Activated naive CD8-positive, alpha-beta T cell treated with anti-CD3 and anti-CD28 coated beads for 36 hours (primary cell): ENCODE data around the gene MAST4. TPM values are rescaled to one million over a fixed set of nuclear protein-coding genes. Genes with fewer than 3 reads are reported as not detected.
"Not testable (repeated sequence)": the region's sequence is repeated elsewhere in the genome, so short reads cannot be mapped to it uniquely, and the experiment has no call there.

Experiments used
- DNase-seq: peaks from one replicate; pipeline ENCODE4 v3.0.0; 2021
- H3K27ac Mint-ChIP-seq: one replicate; pipeline ENCODE4 v1.8.0; 2022; ENCODE audit warnings: mild to moderate bottlenecking, moderate library complexity, mixed read lengths
- H3K27me3 Mint-ChIP-seq: one replicate; pipeline ENCODE4 v1.8.0; 2022; ENCODE audit warnings: mild to moderate bottlenecking, mixed read lengths
- H3K36me3 Mint-ChIP-seq: one replicate; pipeline ENCODE4 v1.8.0; 2021; ENCODE audit warnings: mild to moderate bottlenecking, mixed read lengths
- H3K4me1 Mint-ChIP-seq: one replicate; pipeline ENCODE4 v1.8.0; 2021; ENCODE audit warnings: mixed read lengths
- H3K4me3 Mint-ChIP-seq: one replicate; pipeline ENCODE4 v1.8.0; 2022; ENCODE audit warnings: mild to moderate bottlenecking, moderate library complexity, mixed read lengths
- H3K9me3 Mint-ChIP-seq: one replicate; pipeline ENCODE4 v1.8.0; 2022; ENCODE audit warnings: mixed read lengths
- total RNA-seq, 2 experiments: library from RNA; stranded (reverse); gene quantifications; one replicate each; pipeline ENCODE4 v1.2.3, GENCODE V29; 2021

MAST4 gene
- total RNA-seq, 2 experiments from 2014 or later, result 8.9 to 9.8 TPM

GRCh38 chr5:66680804-66681203, 84.6 kb downstream of the MAST4 start:
- H3K9me3 Mint-ChIP-seq, result no peaks in the 10 kb centered on the region
- H3K27ac Mint-ChIP-seq, result no peak overlapping the region
- DNase-seq, result no peak
- no peaks in the 10 kb centered on the region for H3K4me1 Mint-ChIP-seq
- H3K4me3 Mint-ChIP-seq, result no peak overlapping the region
- H3K36me3 Mint-ChIP-seq, result no peaks in the 10 kb centered on the region
- H3K27me3 Mint-ChIP-seq, result peaks cover 3% of the 10 kb centered on the region

DNA sequence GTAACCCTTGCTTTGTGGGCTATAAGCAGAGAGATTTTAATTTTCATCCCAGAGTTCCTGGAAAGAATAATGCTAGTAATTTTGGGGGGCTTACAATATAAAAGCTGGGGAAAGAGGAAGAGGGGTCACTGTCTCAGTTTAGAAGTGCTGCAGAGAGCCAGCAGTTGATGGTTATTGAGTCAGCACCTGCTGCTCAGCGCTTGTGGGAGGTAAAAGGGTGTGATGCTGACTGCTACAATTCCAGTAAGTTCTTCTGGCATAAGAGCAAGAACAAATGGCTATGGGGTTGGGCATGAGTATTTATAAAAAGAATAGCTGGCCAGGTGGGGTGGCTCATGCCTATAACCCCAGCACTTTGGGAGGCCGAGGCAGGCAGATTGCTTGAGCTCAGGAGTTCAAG, 88.5 kb downstream of the MAST4 start:
- H3K4me1 Mint-ChIP-seq, result no peaks in the 10 kb centered on the region
- DNase-seq, result no peak

GRCh38 chr5:66689522-66690220, 93.5 kb downstream of the MAST4 start:
- Mint-ChIP-seq H3K27ac (no peak overlapping the region), H3K9me3 (no peaks in the 10 kb centered on the region), H3K27me3 (no peaks in the 10 kb centered on the region), H3K4me1 (no peaks in the 10 kb centered on the region), H3K4me3 (no peak overlapping the region), H3K36me3 (no peaks in the 10 kb centered on the region)
- no peak for DNase-seq

More for the DNA sequence above, 88.5 kb downstream of the MAST4 start:
- Mint-ChIP-seq H3K9me3 (no peaks in the 10 kb centered on the region), H3K27me3 (no peaks in the 10 kb centered on the region), H3K27ac (no peak overlapping the region), H3K4me3 (no peak overlapping the region), H3K36me3 (no peaks in the 10 kb centered on the region)

GRCh38 chr5:66694036-66694435, 97.8 kb downstream of the MAST4 start:
- Mint-ChIP-seq H3K4me1 (no peaks in the 10 kb centered on the region), H3K27me3 (peaks cover 3% of the 10 kb centered on the region), H3K27ac (no peak overlapping the region)

DNA sequence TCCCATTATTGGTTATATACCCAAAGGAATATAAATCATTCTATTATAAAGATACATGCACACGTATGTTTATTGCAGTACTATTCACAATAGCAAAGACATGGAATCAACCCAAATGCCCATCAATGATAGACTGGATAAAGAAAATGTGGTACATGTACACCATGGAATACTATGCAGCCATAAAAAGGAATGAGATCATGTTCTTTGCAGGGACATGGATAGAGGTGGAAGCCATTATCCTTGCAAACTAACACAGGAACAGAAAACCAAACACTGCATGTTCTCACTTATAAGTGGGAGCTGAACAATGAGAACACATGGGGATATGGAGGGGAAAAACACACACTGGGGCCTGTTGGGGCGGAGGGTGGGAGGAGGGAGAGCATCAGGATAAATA, 99.6 kb downstream of the MAST4 start:
- not testable (repeated sequence) for DNase-seq, H3K9me3 Mint-ChIP-seq, H3K27ac Mint-ChIP-seq, H3K27me3 Mint-ChIP-seq, H3K4me1 Mint-ChIP-seq, H3K36me3 Mint-ChIP-seq, H3K4me3 Mint-ChIP-seq

More at GRCh38 chr5:66694036-66694435, 97.8 kb downstream of the MAST4 start:
- Mint-ChIP-seq H3K9me3 (no peaks in the 10 kb centered on the region), H3K4me3 (no peak overlapping the region), H3K36me3 (no peaks in the 10 kb centered on the region)
- no peak for DNase-seq

- H3K27ac Mint-ChIP-seq, result no peak overlapping the region
- no peaks in the 10 kb centered on the region for H3K9me3 Mint-ChIP-seq
- no peak overlapping the region for H3K4me3 Mint-ChIP-seq
- no peak for DNase-seq
- H3K4me1 Mint-ChIP-seq, result no peaks in the 10 kb centered on the region
- H3K27me3 Mint-ChIP-seq, result peaks cover 3% of the 10 kb centered on the region
- no peaks in the 10 kb centered on the region for H3K36me3 Mint-ChIP-seq
Observed at GRCh38 chr5:66697796-66698564, 101.8 kb downstream of the MAST4 start.

DNA sequence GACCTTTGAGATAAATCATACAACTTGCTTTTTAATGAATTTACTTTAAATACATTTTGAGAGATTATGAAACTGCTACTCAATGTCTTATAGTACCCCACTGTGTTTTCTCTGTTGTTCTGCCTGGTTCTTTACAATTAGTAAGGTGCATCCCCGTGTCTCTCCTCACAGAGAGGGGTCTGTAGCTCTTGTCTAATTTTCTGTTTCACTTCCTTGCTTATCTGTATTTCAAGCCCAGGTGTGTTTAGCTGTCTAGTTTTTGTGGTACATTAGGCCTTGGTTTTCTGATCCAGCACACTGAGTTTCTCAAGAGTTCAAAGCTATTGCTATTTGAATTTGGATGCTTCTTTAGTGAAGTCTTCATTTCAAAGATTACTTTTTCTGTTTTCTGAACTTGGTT, 105.1 kb downstream of the MAST4 start:
- DNase-seq, result no peak
- Mint-ChIP-seq H3K9me3 (no peaks in the 10 kb centered on the region), H3K4me3 (no peak overlapping the region), H3K36me3 (no peaks in the 10 kb centered on the region), H3K4me1 (no peaks in the 10 kb centered on the region), H3K27me3 (peaks cover 5% of the 10 kb centered on the region), H3K27ac (no peak overlapping the region)

- peaks cover 3% of the 10 kb centered on the region for H3K27me3 Mint-ChIP-seq
- DNase-seq, result no peak
- peaks cover under 1% of the 10 kb centered on the region for H3K9me3 Mint-ChIP-seq
- no peaks in the 10 kb centered on the region for H3K36me3 Mint-ChIP-seq
- H3K4me3 Mint-ChIP-seq, result no peak overlapping the region
- peaks cover 3% of the 10 kb centered on the region for H3K4me1 Mint-ChIP-seq
- H3K27ac Mint-ChIP-seq, result no peak overlapping the region
Observed at GRCh38 chr5:66702426-66702825, 106.2 kb downstream of the MAST4 start.

DNA sequence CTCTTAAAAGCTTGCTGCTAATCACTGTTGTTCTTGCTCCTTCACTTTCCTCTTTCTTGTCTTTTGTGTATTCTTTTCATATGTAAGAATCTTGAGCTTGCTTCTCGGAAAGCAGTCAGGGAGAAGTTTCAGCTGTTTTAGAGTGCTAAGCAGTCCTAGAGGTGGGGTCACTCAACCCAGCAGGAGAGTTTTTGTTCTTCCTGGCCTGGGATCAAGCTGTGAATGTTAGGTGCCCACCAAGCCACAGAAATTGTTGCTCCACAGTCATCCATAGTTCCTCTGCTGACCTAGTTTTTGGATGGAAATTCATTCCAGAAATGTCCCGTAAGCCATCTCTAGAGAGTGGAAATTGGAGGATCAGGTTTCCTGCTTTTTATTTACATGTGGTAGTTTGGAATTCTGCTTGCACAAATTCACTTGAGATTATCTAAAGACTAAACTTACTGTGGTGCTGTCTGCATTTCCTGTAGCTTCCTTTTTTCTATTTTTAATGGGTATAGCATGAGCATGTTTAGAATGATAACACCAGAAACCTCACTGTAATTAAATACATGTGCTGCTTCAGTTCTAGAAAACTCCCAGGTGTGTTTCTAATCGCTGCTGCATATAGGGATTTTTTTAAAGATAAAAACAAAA, 108.7 kb downstream of the MAST4 start:
- no peak overlapping the region for H3K27ac Mint-ChIP-seq
- peaks cover 12% of the 10 kb centered on the region for H3K4me1 Mint-ChIP-seq

DNA sequence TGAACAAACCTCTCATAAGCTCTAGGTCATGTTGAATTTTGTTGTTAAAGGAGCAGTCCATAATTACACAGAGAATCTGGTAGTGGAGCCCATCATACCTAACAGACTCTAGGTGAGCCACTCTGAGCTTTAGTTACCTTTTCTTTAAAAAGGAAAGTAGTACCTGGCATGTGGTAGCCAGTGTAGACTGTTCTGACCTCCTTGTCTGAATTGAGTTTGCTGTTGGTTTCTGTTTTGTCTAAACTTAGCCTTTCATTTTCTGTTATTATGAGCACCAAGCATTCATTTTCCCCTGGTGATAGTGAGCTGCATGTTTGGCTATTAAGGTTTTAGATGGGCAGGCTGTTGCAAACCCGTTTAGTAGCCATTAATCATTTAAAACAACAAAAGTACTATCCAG, 112.2 kb downstream of the MAST4 start:
- Mint-ChIP-seq H3K9me3 (peaks cover 7% of the 10 kb centered on the region), H3K4me3 (no peak overlapping the region), H3K27me3 (peaks cover 3% of the 10 kb centered on the region), H3K4me1 (peaks cover 12% of the 10 kb centered on the region), H3K27ac (no peak overlapping the region), H3K36me3 (no peaks in the 10 kb centered on the region)
- no peak for DNase-seq

More for the DNA sequence above, 108.7 kb downstream of the MAST4 start:
- no peak for DNase-seq
- H3K9me3 Mint-ChIP-seq, result peaks cover 2% of the 10 kb centered on the region
- no peaks in the 10 kb centered on the region for H3K36me3 Mint-ChIP-seq
- peaks cover 3% of the 10 kb centered on the region for H3K27me3 Mint-ChIP-seq
- no peak overlapping the region for H3K4me3 Mint-ChIP-seq

DNA sequence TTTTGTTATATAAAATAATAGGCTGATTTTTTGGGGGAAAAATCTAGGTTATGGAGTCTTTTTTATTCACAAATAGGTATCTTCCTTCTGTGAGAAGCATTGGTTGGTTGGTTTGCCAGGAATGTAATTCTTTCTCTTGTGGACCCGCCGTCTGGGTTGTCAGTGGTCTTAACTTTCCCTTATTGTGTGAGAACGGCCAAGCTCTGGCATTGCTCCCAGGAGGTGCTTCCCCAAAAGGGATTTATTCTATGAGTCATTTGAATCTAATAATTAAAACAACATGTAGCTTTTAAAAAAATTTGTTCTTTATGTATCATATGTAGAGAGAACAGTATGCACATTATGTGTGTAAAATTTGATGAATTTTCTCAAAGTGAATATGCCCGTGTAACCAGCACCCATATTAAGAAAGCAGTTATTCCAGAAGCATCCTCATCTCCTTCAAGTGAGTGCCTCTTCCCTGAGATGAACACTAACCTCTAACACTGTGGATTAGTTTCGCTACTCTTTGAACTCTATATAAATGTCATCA, 114.4 kb downstream of the MAST4 start:
- H3K27me3 Mint-ChIP-seq, result peaks cover 6% of the 10 kb centered on the region
- H3K27ac Mint-ChIP-seq, result no peak overlapping the region
- no peaks in the 10 kb centered on the region for H3K36me3 Mint-ChIP-seq
- peaks cover 12% of the 10 kb centered on the region for H3K4me1 Mint-ChIP-seq
- peaks cover 7% of the 10 kb centered on the region for H3K9me3 Mint-ChIP-seq
- no peak overlapping the region for H3K4me3 Mint-ChIP-seq
- no peak for DNase-seq

DNA sequence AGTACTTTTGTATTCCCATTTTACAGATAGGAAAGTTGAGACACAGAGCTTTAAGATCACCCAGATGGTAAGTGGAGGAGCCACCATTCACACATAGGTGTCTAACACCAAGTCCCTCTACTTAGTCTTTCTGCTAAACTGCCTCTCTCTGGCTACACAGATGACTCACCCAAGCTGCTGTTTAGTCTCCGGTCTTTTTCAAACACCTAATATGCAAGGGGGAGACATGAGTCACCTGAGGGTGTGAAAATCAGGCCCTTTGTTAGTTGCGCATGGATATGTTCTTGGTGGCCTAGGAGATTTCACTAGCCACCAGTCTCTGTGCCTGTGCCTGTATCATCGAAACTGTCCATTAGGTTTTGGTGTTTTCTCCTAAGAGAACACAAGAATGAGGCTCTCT, 117.8 kb downstream of the MAST4 start:
- H3K36me3 Mint-ChIP-seq, result no peaks in the 10 kb centered on the region
- no peak for DNase-seq
- H3K9me3 Mint-ChIP-seq, result peaks cover 5% of the 10 kb centered on the region
- peaks cover 3% of the 10 kb centered on the region for H3K27me3 Mint-ChIP-seq
- no peak overlapping the region for H3K4me3 Mint-ChIP-seq
- no peak overlapping the region for H3K27ac Mint-ChIP-seq
- no peaks in the 10 kb centered on the region for H3K4me1 Mint-ChIP-seq

- Mint-ChIP-seq H3K36me3 (no peaks in the 10 kb centered on the region), H3K27ac (no peak overlapping the region), H3K4me1 (no peaks in the 10 kb centered on the region), H3K4me3 (no peak overlapping the region), H3K27me3 (peaks cover 6% of the 10 kb centered on the region), H3K9me3 (no peaks in the 10 kb centered on the region)
- DNase-seq, result no peak
Observed at GRCh38 chr5:66717455-66718373, 121.5 kb downstream of the MAST4 start.

DNA sequence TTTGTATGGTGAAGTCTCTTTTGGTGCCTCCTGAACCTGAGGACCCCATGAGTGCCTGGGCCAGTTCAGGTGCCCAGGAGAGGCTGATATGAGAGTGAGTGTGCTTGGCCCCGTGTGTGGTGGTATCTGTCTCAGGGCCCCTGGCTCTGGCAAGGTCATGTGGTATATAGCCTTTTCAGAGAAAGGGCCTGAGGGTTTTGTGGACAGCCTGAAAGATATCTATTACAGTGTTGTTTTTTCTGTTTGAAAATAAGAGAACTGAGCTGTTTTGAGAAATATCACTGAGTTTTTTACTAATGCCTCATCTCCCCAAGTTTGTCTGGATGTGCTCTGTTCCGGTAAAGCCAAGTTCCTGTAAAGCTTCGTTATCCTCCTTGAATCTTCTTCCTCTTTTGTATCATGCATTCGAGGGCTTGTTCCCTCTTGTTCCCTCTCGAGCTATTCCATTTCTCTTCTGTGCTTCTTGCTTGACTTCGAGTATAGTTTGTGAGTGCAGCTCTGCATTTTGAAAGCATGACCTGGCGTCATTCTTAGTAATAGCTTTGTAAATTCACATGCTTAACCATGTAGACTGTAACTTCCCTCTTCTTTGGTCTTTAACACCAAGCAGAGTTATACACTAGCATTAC, 122.3 kb downstream of the MAST4 start:
- Mint-ChIP-seq H3K9me3 (no peaks in the 10 kb centered on the region), H3K27me3 (peaks cover 6% of the 10 kb centered on the region), H3K4me1 (no peaks in the 10 kb centered on the region), H3K27ac (no peak overlapping the region), H3K36me3 (no peaks in the 10 kb centered on the region), H3K4me3 (no peak overlapping the region)
- no peak for DNase-seq
